Neural progenitor cell (in vitro differentiated cells): Measurements from ENCODE around the gene CCL15.

ENCODE experiments used
- EZH2 ChIP-seq: fragments of 200-600 bp; sonication (generic); IDR thresholded peaks from 2 replicates; pipeline ENCODE4 v1.6.1; 2017; ENCODE audit warnings: antibody characterized with exemption, mild to moderate bottlenecking, moderate library complexity
- EZH2phosphoT487 ChIP-seq: fragments of 200-600 bp; sonication (generic); IDR thresholded peaks from 2 replicates; pipeline ENCODE4 v1.6.1; 2017; ENCODE audit warnings: antibody characterized with exemption
- TF ChIP-seq, protein P1 (sequence below): fragments of 200-600 bp; sonication (generic); IDR thresholded peaks from 2 replicates; pipeline ENCODE4 v1.5.1; 2017; ENCODE audit warnings: antibody characterized with exemption, mild to moderate bottlenecking

DNA sequence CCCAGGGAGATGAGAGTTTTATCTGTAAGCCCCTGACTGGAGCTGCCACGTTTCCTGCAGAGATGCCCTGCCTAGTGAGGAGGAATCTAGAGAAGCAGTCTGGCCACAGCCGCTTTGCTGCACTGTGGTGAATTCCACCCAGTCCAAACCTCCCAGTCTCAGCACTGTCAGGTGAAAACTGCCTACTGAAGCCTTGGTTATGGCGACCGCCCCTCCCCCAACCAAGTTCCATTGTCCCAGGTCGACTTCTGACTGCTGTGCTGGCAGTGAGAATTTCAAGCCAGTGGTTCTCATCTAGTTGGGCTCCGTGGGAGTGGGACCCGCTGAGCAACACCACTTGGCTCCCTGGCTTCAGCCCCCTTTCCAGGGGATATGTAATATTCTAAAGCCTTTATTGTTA lies 47.6 kb downstream of the CCL15 start:
- TF ChIP-seq, protein P1, sequence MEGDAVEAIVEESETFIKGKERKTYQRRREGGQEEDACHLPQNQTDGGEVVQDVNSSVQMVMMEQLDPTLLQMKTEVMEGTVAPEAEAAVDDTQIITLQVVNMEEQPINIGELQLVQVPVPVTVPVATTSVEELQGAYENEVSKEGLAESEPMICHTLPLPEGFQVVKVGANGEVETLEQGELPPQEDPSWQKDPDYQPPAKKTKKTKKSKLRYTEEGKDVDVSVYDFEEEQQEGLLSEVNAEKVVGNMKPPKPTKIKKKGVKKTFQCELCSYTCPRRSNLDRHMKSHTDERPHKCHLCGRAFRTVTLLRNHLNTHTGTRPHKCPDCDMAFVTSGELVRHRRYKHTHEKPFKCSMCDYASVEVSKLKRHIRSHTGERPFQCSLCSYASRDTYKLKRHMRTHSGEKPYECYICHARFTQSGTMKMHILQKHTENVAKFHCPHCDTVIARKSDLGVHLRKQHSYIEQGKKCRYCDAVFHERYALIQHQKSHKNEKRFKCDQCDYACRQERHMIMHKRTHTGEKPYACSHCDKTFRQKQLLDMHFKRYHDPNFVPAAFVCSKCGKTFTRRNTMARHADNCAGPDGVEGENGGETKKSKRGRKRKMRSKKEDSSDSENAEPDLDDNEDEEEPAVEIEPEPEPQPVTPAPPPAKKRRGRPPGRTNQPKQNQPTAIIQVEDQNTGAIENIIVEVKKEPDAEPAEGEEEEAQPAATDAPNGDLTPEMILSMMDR, result no peak
- TF ChIP-seq EZH2phosphoT487, result no peak
- TF ChIP-seq EZH2, result no peak
